A549 (cell line): ENCODE data around the gene CCDC78.

Source experiments
- CTCF ChIP-seq: fragments of >200 bp; sonication (Bioruptor Twin); formaldehyde crosslinking; IDR thresholded peaks from 3 replicates; pipeline ENCODE4 v1.5.1; 2016
- EP300 ChIP-seq, 2 experiments: fragments of >200 bp; sonication (Bioruptor Twin); formaldehyde crosslinking; IDR thresholded peaks; 2 replicates in 1 of 2; 3 replicates in 1 of 2; pipeline ENCODE4 v1.6.1; 2016 to 2017
- MAFK ChIP-seq: fragments of 450-650 bp; IDR thresholded peaks from 2 replicates; pipeline ENCODE4 v1.6.1; 2014; ENCODE audit not compliant: partially characterized antibody
- POLR2A ChIP-seq: IDR thresholded peaks from 2 replicates; pipeline ENCODE4 v1.6.1; 2012; ENCODE audit warnings: mild to moderate bottlenecking, low read length
- POLR2AphosphoS2 ChIP-seq: conservative IDR thresholded peaks from 2 replicates; pipeline ENCODE4 v1.6.1; 2012; ENCODE audit warnings: low read length, improper control_type of control experiment, inconsistent platforms
- RAD21 ChIP-seq, 2 experiments: fragments of >200 bp in 1 of 2; sonication (Bioruptor Twin) in 1 of 2; formaldehyde crosslinking in 1 of 2; IDR thresholded peaks in 1 of 2; conservative IDR thresholded peaks in 1 of 2; 2 replicates in 1 of 2; 3 replicates in 1 of 2; pipeline ENCODE4 v1.6.1; 2012 to 2018; ENCODE audit warnings: inconsistent platforms in 1 of 2
- REST ChIP-seq: fragments of 200-600 bp; sonication (generic); IDR thresholded peaks from 2 replicates; pipeline ENCODE4 v1.6.1; 2016; ENCODE audit warnings: antibody characterized with exemption, mild to moderate bottlenecking, moderate library complexity

GRCh38 chr16:726438-727290, at the start of gene CCDC78, which contains the start of gene HAGHL:
- no peak for TF ChIP-seq CTCF
- TF ChIP-seq EP300 (IDR thresholded peaks at IDR 0.05), result no peak
- no peak for TF ChIP-seq REST
- no peak; the same call in 1 of the 2 replicates for TF ChIP-seq POLR2A
- no peak for TF ChIP-seq RAD21 (conservative IDR thresholded peaks at IDR 0.05 in 1 of 2, IDR thresholded peaks at IDR 0.05 in 1 of 2)
- no peak for TF ChIP-seq MAFK
- TF ChIP-seq POLR2AphosphoS2, result 0 out of 2 replicates have a peak, but pooled peaks have one; percentile 45
